HL-60 (cell line): ENCODE data around the gene ZSCAN12.

Source experiments
- GABPA ChIP-seq: IDR thresholded peaks from 2 replicates; pipeline ENCODE4 v1.6.1; 2012; ENCODE audit warnings: low read depth
- POLR2AphosphoS5 ChIP-seq: IDR thresholded peaks from 2 replicates; pipeline ENCODE4 v1.6.1; 2012; ENCODE audit warnings: low read depth
- SPI1 ChIP-seq: IDR thresholded peaks from 2 replicates; pipeline ENCODE4 v1.6.1; 2012; ENCODE audit warnings: low read depth, mild to moderate bottlenecking, borderline replicate concordance
- TF ChIP-seq, protein P1 (sequence below): IDR thresholded peaks from one replicate; pipeline ENCODE4 v1.5.1; 2011; ENCODE audit warnings: low read length, control low read depth, inconsistent platforms; ENCODE audit not compliant: insufficient read depth
- TF ChIP-seq, protein P2 (sequence below): IDR thresholded peaks from 2 replicates; pipeline ENCODE4 v1.6.1; 2012; ENCODE audit warnings: low read depth; ENCODE audit not compliant: insufficient replicate concordance

GRCh38 chr6:28343898-28344677 is 55.5 kb downstream of the ZSCAN12 start:
- TF ChIP-seq, protein P1, sequence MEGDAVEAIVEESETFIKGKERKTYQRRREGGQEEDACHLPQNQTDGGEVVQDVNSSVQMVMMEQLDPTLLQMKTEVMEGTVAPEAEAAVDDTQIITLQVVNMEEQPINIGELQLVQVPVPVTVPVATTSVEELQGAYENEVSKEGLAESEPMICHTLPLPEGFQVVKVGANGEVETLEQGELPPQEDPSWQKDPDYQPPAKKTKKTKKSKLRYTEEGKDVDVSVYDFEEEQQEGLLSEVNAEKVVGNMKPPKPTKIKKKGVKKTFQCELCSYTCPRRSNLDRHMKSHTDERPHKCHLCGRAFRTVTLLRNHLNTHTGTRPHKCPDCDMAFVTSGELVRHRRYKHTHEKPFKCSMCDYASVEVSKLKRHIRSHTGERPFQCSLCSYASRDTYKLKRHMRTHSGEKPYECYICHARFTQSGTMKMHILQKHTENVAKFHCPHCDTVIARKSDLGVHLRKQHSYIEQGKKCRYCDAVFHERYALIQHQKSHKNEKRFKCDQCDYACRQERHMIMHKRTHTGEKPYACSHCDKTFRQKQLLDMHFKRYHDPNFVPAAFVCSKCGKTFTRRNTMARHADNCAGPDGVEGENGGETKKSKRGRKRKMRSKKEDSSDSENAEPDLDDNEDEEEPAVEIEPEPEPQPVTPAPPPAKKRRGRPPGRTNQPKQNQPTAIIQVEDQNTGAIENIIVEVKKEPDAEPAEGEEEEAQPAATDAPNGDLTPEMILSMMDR = no peak
- no peak for TF ChIP-seq POLR2AphosphoS5
- TF ChIP-seq GABPA = no peak
- TF ChIP-seq, protein P2, sequence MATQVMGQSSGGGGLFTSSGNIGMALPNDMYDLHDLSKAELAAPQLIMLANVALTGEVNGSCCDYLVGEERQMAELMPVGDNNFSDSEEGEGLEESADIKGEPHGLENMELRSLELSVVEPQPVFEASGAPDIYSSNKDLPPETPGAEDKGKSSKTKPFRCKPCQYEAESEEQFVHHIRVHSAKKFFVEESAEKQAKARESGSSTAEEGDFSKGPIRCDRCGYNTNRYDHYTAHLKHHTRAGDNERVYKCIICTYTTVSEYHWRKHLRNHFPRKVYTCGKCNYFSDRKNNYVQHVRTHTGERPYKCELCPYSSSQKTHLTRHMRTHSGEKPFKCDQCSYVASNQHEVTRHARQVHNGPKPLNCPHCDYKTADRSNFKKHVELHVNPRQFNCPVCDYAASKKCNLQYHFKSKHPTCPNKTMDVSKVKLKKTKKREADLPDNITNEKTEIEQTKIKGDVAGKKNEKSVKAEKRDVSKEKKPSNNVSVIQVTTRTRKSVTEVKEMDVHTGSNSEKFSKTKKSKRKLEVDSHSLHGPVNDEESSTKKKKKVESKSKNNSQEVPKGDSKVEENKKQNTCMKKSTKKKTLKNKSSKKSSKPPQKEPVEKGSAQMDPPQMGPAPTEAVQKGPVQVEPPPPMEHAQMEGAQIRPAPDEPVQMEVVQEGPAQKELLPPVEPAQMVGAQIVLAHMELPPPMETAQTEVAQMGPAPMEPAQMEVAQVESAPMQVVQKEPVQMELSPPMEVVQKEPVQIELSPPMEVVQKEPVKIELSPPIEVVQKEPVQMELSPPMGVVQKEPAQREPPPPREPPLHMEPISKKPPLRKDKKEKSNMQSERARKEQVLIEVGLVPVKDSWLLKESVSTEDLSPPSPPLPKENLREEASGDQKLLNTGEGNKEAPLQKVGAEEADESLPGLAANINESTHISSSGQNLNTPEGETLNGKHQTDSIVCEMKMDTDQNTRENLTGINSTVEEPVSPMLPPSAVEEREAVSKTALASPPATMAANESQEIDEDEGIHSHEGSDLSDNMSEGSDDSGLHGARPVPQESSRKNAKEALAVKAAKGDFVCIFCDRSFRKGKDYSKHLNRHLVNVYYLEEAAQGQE = no peak
- TF ChIP-seq SPI1 = no peak
